Ovary (tissue), 3 donors: ENCODE measurements around the gene TRAFD1.

Experiments
- CTCF ChIP-seq, 3 donors: fragments of 450-650 bp in 2 of 3; fragments of 200-600 bp in 1 of 3; IDR thresholded peaks; one replicate each; pipeline versions ENCODE4 v1.5.1 to v1.8.0; 2016 to 2022; ENCODE audit warnings: antibody characterized with exemption in 3 of 3, mild to moderate bottlenecking in 1 of 3
- POLR2A ChIP-seq: fragments of 450-650 bp; IDR thresholded peaks from one replicate; pipeline ENCODE4 v1.6.1; 2017; ENCODE audit warnings: antibody characterized with exemption, mild to moderate bottlenecking, moderate library complexity
- donor health status: DM: no; HTN: no; CAD: no.

- TF ChIP-seq CTCF (IDR thresholded peaks at IDR 0.05) (no peak), POLR2A (no peak)
These were observed 54.6 kb downstream of the TRAFD1 start for GRCh38 chr12:112179916-112180315.
